GM12864 (cell line): ENCODE measurements around the gene TBRG4.

Source experiments
- DNase-seq: peaks from one replicate; pipeline ENCODE4 v3.0.0-alpha.2; 2011; ENCODE audit warnings: low read depth
- H3K4me3 ChIP-seq: 2 replicates; pipeline ENCODE4 v1.5.1; 2011; ENCODE audit warnings: mild to moderate bottlenecking, low read depth, low read length, control low read depth
- TF ChIP-seq, protein P1 (sequence below): IDR thresholded peaks from 2 replicates; pipeline ENCODE4 v1.5.1; 2011; ENCODE audit warnings: low read depth, mild to moderate bottlenecking, moderate library complexity, low read length, control low read depth, inconsistent platforms; ENCODE audit errors: missing control alignments

TBRG4 gene

GRCh38 chr7:45078125-45078681 lies 33.3 kb downstream of the TBRG4 start:
- TF ChIP-seq, protein P1, sequence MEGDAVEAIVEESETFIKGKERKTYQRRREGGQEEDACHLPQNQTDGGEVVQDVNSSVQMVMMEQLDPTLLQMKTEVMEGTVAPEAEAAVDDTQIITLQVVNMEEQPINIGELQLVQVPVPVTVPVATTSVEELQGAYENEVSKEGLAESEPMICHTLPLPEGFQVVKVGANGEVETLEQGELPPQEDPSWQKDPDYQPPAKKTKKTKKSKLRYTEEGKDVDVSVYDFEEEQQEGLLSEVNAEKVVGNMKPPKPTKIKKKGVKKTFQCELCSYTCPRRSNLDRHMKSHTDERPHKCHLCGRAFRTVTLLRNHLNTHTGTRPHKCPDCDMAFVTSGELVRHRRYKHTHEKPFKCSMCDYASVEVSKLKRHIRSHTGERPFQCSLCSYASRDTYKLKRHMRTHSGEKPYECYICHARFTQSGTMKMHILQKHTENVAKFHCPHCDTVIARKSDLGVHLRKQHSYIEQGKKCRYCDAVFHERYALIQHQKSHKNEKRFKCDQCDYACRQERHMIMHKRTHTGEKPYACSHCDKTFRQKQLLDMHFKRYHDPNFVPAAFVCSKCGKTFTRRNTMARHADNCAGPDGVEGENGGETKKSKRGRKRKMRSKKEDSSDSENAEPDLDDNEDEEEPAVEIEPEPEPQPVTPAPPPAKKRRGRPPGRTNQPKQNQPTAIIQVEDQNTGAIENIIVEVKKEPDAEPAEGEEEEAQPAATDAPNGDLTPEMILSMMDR: no peak
- H3K4me3 ChIP-seq: no peak overlapping the region
- no peak for DNase-seq

DNA sequence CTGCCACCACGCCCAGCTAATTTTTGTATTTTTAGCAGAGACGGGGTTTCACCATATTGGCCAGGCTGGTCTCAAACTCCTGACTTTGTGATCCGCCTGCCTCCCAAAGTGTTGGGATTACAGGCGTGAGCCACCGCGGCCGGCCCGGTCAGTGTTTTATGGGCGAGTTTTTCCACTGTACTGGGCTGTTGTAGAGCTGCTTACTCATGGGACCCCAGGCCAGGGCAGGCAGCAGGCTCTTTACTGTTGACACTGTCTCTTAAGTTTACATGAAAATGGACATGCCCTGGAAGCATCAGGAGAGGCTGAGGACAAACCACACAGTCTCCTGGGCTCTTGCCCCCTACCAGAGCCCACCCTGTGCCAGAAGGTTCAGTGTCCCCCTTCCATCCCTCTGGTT lies 33.9 kb downstream of the TBRG4 start:
- TF ChIP-seq, protein P1: no peak
- no peak for DNase-seq
- H3K4me3 ChIP-seq: no peak overlapping the region

DNA sequence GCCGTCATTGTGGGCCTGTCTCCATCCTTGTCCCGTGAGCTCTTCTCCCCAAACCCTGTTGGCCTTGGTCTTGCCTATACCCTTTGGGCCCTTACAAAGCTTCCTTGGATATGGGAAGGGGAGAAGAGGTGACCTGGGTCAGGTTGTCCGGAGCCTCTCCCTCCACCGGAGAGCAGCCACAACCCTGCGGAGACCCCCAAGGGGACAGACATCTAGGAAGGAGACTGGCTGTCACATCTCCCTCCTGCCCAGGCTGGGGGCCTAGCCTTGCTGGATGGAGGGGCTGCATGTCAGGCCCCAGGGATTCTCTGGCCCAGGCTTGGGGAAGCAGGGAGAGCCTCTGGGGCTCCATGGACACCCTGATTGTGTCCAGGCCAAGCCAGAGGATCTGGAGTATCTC lies 34.6 kb downstream of the TBRG4 start:
- H3K4me3 ChIP-seq: no peak overlapping the region
- TF ChIP-seq, protein P1: no peak
- no peak for DNase-seq

GRCh38 chr7:45075871-45076796 lies 35.4 kb downstream of the TBRG4 start:
- DNase-seq: no peak
- no peak overlapping the region for H3K4me3 ChIP-seq
- TF ChIP-seq, protein P1: no peak

- no peak for DNase-seq
- H3K4me3 ChIP-seq: no peak overlapping the region
- TF ChIP-seq, protein P1: no peak
These were observed 36.2 kb downstream of the TBRG4 start for GRCh38 chr7:45075355-45075644.

DNA sequence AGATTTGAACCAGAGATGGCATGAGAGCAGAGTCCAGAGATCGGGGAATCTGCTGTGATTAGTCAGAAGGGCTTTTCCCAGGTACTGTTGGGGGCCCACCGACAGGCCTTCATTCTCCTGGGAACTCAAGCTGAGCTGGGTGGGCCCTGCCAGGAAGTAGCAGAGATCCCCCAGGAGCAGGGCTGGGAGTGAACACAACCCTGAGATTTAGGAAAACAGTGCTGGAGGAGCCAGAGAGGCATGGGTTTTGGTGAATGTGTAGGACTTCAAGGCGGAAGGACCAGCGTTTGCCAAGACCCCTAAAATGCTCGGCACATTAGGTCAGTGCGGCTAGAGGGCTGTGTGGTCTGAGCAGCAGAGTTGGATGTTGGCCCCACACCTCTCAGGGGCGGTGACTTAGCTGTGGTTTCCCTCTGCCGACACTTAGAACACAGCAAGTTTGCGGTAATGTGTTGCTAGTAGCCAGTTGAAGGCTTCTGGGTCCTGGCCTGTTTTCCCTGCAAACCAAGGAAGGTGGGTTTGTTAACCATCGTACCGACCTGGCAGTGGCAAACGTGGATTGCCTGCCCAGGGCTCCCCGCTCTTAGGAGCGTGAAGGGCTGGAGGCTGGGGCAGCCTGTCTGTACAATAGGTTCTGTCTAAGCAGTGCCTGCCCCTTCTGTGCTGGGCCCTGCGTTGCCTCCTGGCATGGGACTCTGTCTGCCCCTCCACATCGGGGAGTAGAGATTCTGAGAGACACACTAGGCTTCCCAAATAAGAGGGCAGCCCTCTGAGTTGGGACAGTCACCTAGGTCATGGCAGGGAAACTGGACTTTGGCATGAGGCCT lies 36.8 kb downstream of the TBRG4 start:
- H3K4me3 ChIP-seq: no peak overlapping the region
- DNase-seq: no peak
- TF ChIP-seq, protein P1: no peak
